AG10803 (cell line): Measurements from ENCODE around the gene HOXB3.
A peak's percentile ranks its signal among the peaks of the same experiment; 100 is the strongest.

Source experiments
- DNase-seq: peaks from one replicate; pipeline ENCODE4 v3.0.0; 2010; ENCODE audit warnings: low read depth
- H3K4me3 ChIP-seq: 2 replicates; pipeline ENCODE4 v1.5.1; 2011; ENCODE audit warnings: mild to moderate bottlenecking, low read length, control low read depth
- TF ChIP-seq, protein P1 (sequence below): conservative IDR thresholded peaks from 2 replicates; pipeline ENCODE4 v1.5.1; 2011; ENCODE audit warnings: mild to moderate bottlenecking, low read length, control low read depth, inconsistent platforms

HOXB3 gene

DNA sequence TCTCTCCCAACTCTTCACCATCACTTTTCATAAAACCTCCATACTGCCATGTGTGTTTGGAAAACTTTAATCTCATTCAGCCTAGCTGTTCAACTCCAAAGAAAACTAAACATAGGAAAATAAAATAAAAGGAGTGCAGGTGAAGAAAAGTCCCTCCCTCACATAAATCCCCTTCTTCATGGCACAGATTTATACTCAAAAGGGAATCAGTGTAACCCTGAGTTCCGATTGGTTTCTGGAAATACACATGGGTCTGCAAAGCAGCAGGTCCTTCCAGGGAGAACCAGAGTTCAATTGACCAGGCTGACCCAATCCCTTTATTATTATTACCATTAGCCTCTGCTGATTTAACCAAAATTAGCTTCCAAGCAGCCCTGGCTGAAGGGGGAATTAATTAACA lies 36.2 kb downstream of the HOXB3 start:
- TF ChIP-seq, protein P1, sequence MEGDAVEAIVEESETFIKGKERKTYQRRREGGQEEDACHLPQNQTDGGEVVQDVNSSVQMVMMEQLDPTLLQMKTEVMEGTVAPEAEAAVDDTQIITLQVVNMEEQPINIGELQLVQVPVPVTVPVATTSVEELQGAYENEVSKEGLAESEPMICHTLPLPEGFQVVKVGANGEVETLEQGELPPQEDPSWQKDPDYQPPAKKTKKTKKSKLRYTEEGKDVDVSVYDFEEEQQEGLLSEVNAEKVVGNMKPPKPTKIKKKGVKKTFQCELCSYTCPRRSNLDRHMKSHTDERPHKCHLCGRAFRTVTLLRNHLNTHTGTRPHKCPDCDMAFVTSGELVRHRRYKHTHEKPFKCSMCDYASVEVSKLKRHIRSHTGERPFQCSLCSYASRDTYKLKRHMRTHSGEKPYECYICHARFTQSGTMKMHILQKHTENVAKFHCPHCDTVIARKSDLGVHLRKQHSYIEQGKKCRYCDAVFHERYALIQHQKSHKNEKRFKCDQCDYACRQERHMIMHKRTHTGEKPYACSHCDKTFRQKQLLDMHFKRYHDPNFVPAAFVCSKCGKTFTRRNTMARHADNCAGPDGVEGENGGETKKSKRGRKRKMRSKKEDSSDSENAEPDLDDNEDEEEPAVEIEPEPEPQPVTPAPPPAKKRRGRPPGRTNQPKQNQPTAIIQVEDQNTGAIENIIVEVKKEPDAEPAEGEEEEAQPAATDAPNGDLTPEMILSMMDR: no peak
- H3K4me3 ChIP-seq: peak overlapping the region; percentile 60
- no peak for DNase-seq

DNA sequence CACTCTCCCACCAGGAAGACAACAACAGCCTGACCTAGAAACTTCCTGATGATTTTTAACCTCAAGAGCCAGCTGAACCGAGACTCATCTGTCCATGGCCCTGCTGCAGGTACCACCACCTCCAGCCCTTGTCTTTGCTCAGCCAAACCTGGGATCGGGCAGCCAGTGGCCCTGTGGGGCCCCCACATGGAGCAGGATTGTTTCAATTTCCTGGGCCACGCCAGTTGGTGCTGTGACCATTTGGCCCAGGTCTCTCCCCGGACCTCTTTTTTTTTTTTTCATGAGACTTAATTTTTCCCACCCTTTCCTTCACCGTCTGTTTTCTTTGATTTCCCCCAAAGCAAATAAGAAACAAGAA lies 36.9 kb downstream of the HOXB3 start:
- H3K4me3 ChIP-seq: peak overlapping the region; percentile 33
- TF ChIP-seq, protein P1: no peak
- DNase-seq: no peak

DNA sequence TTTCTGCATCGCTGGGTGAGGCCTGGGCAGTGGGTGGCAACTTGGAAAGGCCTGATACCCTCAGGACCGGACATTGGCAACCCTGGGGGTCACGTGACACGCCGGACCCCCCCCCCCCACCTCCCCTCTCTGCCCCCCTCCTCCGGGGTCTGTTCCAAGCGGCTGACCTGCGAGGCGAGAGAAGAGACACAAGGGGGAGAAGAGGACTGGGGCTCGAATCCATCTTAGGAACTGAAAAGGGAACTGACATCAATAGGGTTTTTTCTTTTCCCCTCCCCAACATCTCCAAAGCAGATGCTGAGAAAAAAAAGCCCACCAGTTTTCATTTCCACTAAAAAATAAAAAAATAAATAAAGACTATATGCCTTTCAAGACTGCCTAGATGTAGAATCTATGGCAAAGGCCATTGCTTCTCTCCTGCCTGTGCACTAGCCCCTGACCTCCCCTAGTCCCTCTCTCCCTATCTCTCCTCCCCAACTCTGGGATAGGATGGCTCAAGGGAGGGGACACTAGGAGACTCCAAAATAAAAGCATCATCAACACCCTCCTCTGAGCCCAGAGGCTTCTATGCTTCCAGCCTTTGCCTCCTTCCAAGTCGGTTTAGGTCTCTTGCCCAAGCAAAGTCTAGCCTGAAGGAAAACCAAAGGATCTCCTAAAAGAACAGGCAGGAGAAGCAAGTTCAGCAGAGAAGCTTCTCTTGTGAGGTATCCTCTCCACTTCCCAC lies 37.4 kb downstream of the HOXB3 start:
- TF ChIP-seq, protein P1: no peak
- H3K4me3 ChIP-seq: peak overlapping the region; percentile 33
- DNase-seq: no peak

DNA sequence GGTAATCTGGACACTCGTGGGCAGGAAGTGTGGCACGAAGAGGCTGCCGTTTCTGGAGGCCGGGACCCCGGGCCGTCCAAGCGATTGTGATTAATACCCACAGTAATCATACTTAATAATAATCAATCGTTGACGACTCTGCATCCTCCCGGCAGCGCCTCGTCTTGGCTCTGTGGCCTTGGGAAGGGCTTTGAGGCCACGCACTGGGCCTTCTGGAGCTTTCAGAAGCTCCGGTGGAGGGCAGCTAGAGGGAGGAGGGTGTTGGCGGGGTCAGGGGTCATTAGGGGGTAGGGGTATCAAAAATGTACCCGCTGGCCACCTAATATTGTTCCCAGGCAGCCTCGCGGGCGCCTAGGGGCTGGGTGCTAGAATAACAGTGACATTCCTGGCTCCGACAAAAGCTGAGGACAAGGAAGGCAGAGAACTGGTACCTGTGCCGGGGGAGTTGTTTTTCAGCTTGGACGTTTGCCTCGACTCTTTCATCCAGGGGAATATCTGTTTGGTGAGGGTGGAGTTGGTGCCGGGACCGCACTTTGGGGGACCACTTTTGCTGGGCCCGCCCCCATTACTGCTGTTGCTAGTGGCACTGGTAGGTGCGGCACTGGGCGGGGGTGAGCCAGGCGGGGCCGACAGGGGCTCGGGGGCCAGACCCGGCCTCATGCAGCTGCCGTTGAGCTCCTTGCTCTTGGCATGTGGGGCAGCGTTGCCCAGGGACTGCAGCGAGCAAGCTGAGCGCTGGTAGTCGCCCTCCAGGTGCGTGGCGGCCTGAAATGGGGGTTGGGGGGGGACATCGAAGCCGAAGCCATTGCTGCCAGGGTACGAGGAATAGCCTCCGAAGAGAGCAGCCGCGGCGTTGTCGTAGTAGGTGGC lies 38.2 kb downstream of the HOXB3 start:
- no peak for DNase-seq
- TF ChIP-seq, protein P1: no peak
- peak overlapping the region; percentile 24 for H3K4me3 ChIP-seq

DNA sequence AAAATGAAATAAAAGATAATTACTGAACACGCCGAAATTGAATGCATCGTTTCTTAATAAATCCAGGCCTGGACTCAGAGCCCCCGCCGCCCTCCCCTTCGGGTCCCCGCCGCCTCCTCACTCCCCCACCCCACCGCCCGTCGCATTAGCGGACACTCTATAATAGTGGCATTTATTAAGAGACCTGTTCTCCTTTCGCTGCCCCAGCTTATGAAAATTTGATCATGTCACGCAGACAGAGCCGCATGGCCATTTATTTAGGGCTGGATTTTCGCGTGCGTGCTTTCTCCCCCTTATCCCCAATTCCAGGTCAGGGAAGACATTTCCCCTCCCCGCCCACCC lies 38.9 kb downstream of the HOXB3 start:
- peak overlapping the region; percentile 24; the same call in 1 of the 2 replicates for H3K4me3 ChIP-seq
- no peak for DNase-seq
- TF ChIP-seq, protein P1: no peak

GRCh38 chr17:48550502-48551213 lies 39.4 kb downstream of the HOXB3 start:
- no peak for DNase-seq
- H3K4me3 ChIP-seq: peak overlapping the region; percentile 34
- TF ChIP-seq, protein P1: peak; percentile 30; the same call in 1 of the 2 replicates
